ENCODE data around the gene SNRK.

Gene SNRK

DNA sequence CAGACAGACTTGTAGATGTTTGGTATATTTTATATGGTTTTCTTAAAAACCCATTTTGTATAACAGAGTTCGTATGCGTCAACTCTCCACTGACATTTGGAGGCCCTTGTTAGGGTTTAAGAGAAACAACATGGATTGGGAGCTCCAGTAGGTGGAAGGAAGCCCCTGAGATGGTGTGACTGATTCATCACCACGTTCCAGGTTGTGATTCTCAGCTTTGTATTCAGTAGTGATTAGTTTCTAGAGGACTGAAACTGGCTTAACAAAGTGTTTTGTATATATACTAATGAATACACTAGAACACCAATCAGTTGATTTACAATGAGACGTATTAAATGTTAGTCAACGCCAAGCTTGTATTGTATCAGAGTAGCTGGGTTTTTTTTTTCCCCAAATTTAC is 33.9 kb downstream of the SNRK start:
- TF ChIP-seq SIN3A (IDR thresholded peaks at IDR 0.05; ENCODE audit: borderline replicate concordance, insufficient read depth, low read length) (no peak), POLR2AphosphoS5 (IDR thresholded peaks at IDR 0.05; ENCODE audit: low read depth, low read length) (no peak)
- TF ChIP-seq, protein P1, sequence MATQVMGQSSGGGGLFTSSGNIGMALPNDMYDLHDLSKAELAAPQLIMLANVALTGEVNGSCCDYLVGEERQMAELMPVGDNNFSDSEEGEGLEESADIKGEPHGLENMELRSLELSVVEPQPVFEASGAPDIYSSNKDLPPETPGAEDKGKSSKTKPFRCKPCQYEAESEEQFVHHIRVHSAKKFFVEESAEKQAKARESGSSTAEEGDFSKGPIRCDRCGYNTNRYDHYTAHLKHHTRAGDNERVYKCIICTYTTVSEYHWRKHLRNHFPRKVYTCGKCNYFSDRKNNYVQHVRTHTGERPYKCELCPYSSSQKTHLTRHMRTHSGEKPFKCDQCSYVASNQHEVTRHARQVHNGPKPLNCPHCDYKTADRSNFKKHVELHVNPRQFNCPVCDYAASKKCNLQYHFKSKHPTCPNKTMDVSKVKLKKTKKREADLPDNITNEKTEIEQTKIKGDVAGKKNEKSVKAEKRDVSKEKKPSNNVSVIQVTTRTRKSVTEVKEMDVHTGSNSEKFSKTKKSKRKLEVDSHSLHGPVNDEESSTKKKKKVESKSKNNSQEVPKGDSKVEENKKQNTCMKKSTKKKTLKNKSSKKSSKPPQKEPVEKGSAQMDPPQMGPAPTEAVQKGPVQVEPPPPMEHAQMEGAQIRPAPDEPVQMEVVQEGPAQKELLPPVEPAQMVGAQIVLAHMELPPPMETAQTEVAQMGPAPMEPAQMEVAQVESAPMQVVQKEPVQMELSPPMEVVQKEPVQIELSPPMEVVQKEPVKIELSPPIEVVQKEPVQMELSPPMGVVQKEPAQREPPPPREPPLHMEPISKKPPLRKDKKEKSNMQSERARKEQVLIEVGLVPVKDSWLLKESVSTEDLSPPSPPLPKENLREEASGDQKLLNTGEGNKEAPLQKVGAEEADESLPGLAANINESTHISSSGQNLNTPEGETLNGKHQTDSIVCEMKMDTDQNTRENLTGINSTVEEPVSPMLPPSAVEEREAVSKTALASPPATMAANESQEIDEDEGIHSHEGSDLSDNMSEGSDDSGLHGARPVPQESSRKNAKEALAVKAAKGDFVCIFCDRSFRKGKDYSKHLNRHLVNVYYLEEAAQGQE (IDR thresholded peaks at IDR 0.05; ENCODE audit: insufficient read depth in 1 of 2, low read depth in 2 of 2, low read length in 2 of 2): no peak

DNA sequence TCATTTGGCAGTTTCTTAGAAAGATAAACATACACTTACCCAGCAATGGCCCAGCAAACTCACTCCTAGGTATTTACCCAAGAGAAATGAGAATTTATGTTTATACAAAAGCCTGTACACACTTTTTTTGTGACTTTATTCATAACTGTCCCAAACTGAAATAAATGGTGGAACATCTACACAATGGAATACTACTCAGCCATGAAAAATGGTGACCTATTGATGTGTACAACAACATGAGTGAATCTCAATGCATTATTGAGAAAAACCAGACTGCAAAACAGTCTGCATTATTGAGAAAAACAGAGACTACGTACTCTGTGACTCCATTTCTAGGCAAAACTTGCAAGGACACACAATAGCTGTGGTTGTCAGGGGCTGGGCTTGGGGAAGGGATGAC is 37.2 kb downstream of the SNRK start:
- TF ChIP-seq, protein P1 (IDR thresholded peaks at IDR 0.05; ENCODE audit: insufficient read depth in 1 of 2, low read depth in 2 of 2, low read length in 2 of 2): no peak
- no peak for TF ChIP-seq TAF1 (IDR thresholded peaks at IDR 0.05; ENCODE audit: borderline replicate concordance, insufficient read depth, low read length)
- TF ChIP-seq POLR2AphosphoS5 (IDR thresholded peaks at IDR 0.05; ENCODE audit: low read depth, low read length): no peak
- no peak for TF ChIP-seq SIN3A (IDR thresholded peaks at IDR 0.05; ENCODE audit: borderline replicate concordance, insufficient read depth, low read length)
- no peak for TF ChIP-seq FOXP2 (optimal IDR thresholded peaks at IDR 0.05; ENCODE audit: borderline replicate concordance, extremely low read depth, extremely low read length, insufficient read depth)

DNA sequence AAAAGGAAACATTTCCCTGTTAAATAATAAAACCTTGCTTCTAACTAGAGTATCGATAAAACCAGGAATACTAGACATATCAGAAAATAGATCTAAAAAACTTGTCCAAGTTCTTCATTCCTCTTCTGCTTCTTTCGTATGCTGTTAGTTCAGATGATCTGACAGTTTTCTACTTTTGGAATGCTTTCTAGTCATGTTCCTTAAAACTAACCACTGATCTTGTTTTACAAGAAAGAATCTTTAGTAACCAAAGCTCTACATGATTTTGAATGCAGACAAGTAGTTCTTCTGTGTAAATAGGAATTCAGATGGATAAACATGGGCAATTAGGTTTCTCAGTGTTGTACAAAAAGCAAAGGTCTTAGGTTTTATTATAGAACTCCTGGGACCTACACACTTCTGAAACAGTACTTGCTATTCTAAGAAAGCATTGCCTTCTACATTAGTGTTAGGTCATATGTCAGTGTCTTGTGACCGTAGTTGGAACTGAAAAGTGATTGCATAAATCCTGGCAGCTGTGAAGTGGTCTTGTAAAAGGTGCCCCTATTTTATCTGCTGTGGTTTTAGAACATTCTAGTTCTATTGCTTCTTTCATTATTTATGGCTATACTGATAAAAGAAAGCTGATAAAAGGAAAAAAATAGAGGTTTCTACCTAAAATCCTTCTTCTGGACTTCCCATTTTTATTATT is 40.7 kb downstream of the SNRK start:
- TF ChIP-seq TAF1 (IDR thresholded peaks at IDR 0.05; ENCODE audit: borderline replicate concordance, insufficient read depth, low read length) (no peak), FOXP2 (optimal IDR thresholded peaks at IDR 0.05; ENCODE audit: borderline replicate concordance, extremely low read depth, extremely low read length, insufficient read depth) (no peak), SIN3A (IDR thresholded peaks at IDR 0.05; ENCODE audit: borderline replicate concordance, insufficient read depth, low read length) (no peak), POLR2AphosphoS5 (IDR thresholded peaks at IDR 0.05; ENCODE audit: low read depth, low read length) (no peak)
- TF ChIP-seq, protein P1 (IDR thresholded peaks at IDR 0.05; ENCODE audit: insufficient read depth in 1 of 2, low read depth in 2 of 2, low read length in 2 of 2): no peak

DNA sequence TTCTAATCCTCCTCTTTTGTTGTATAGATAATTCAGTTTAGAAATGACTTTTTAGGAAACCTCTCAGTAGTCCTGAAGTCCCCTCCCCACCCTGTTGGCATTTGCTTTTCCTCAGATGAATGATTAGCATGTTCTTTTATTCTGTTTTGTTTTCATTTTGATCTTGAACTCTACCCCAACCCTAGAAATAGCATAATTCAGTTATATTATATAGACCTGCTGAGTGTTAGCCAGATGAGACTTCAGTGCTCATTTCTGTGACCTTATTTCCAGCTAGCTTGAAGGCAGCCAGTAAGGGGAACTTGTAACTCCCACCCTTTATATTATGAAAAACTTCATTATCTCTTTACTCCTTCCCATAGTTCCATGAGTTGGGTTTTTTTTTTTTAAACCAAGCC is 41.2 kb downstream of the SNRK start:
- TF ChIP-seq TAF1 (IDR thresholded peaks at IDR 0.05; ENCODE audit: borderline replicate concordance, insufficient read depth, low read length) (no peak), POLR2AphosphoS5 (IDR thresholded peaks at IDR 0.05; ENCODE audit: low read depth, low read length) (no peak), SIN3A (IDR thresholded peaks at IDR 0.05; ENCODE audit: borderline replicate concordance, insufficient read depth, low read length) (no peak)
- TF ChIP-seq, protein P1 (IDR thresholded peaks at IDR 0.05; ENCODE audit: insufficient read depth in 1 of 2, low read depth in 2 of 2, low read length in 2 of 2): no peak

DNA sequence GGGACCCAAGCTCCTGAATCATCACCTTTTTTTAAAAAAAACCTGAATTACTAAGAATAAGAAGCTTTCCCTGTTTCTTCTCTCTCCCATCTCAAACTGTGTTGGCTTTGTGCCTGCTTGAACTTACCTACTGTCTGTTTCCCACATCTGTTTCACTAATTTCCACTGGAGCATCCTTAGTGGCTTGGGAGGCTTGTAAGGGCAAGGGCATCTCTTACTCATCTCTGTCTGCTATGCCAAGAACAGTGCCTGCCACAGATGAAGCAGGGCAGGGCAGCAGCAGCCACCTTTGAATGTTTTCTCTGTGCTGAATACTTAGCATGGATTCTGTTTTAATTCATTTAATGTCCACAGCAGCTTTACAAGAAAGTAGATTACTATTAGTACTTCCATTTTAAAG is 42.3 kb downstream of the SNRK start:
- TF ChIP-seq, protein P1 (IDR thresholded peaks at IDR 0.05; ENCODE audit: insufficient read depth in 1 of 2, low read depth in 2 of 2, low read length in 2 of 2): no peak
- TF ChIP-seq FOXP2 (optimal IDR thresholded peaks at IDR 0.05; ENCODE audit: borderline replicate concordance, extremely low read depth, extremely low read length, insufficient read depth) (no peak), POLR2AphosphoS5 (IDR thresholded peaks at IDR 0.05; ENCODE audit: low read depth, low read length) (no peak), TAF1 (IDR thresholded peaks at IDR 0.05; ENCODE audit: borderline replicate concordance, insufficient read depth, low read length) (no peak), SIN3A (IDR thresholded peaks at IDR 0.05; ENCODE audit: borderline replicate concordance, insufficient read depth, low read length) (no peak)

Data from PFSK-1 (cell line).